OCI-LY7 (cell line): ENCODE results near the gene GSDME. TPM values are rescaled to one million over a fixed set of nuclear protein-coding genes. Genes with fewer than 3 reads are reported as not detected.

Experiments
- BruUV-seq: library from RNA; stranded (reverse); fragments of 400-500 nt; replicated peaks from 2 replicates; lab custom pipeline; 2021; lab: Mats Ljungman, UMichigan
- CTCF ChIA-PET: fragments of 300-600 bp; sonication (Branson Sonifier 250); formaldehyde crosslinking; loops from one replicate; lab custom pipeline; 2022; ENCODE audit warnings: antibody characterized with exemption; ENCODE audit not compliant: unreplicated experiment; lab: Charles Lee
- POLR2A ChIA-PET: fragments of 300-600 bp; sonication (Branson Sonifier 250); formaldehyde crosslinking; loops from one replicate; lab custom pipeline; 2022; ENCODE audit warnings: antibody characterized with exemption; lab: Charles Lee
- DNase-seq: peaks from one replicate; pipeline ENCODE4 v3.0.0-alpha.2; 2015; ENCODE audit warnings: low spot score
- H2AFZ ChIP-seq: fragments of 200-600 bp; sonication (generic), shearing (Covaris generic); 2 replicates; pipeline ENCODE4 v1.6.1; 2014; ENCODE audit warnings: mild to moderate bottlenecking, antibody characterized with exemption, low read length, moderate library complexity
- H3K27ac ChIP-seq: fragments of 200-600 bp; sonication (generic); 2 replicates; pipeline ENCODE4 v1.5.1; 2014; ENCODE audit warnings: mixed run types, low read depth, mild to moderate bottlenecking, moderate library complexity, low read length, inconsistent platforms; ENCODE audit not compliant: poor library complexity, severe bottlenecking
- H3K36me3 ChIP-seq: fragments of 200-600 bp; sonication (generic); 2 replicates; pipeline ENCODE4 v1.6.1; 2014; ENCODE audit warnings: mild to moderate bottlenecking, antibody characterized with exemption, low read length, moderate library complexity, mixed read lengths; ENCODE audit not compliant: insufficient read depth
- H3K4me1 ChIP-seq: fragments of 200-600 bp; sonication (generic); 2 replicates; pipeline ENCODE4 v1.5.1; 2014; ENCODE audit warnings: mild to moderate bottlenecking, low read length; ENCODE audit not compliant: insufficient read depth, poor library complexity, severe bottlenecking
- H3K4me2 ChIP-seq: fragments of 200-600 bp; sonication (generic); 2 replicates; pipeline ENCODE4 v1.6.1; 2014; ENCODE audit warnings: mild to moderate bottlenecking, low read length
- H3K4me3 ChIP-seq: fragments of 200-600 bp; sonication (generic); 2 replicates; pipeline ENCODE4 v1.5.1; 2014; ENCODE audit warnings: mild to moderate bottlenecking, low read depth, low read length; ENCODE audit not compliant: poor library complexity, severe bottlenecking
- H3K79me2 ChIP-seq: fragments of 200-600 bp; sonication (generic); 2 replicates; pipeline ENCODE4 v1.6.1; 2016; ENCODE audit warnings: low read depth, mild to moderate bottlenecking, low read length, moderate library complexity, mixed read lengths; ENCODE audit not compliant: insufficient read depth
- H3K9me2 ChIP-seq: fragments of 200-600 bp; sonication (generic); 2 replicates; pipeline ENCODE4 v1.6.1; 2016; ENCODE audit warnings: mild to moderate bottlenecking, low read length, mixed read lengths; ENCODE audit not compliant: insufficient read depth
- H3K9me3 ChIP-seq: fragments of 200-600 bp; sonication (generic); 2 replicates; pipeline ENCODE4 v1.6.1; 2014; ENCODE audit warnings: mild to moderate bottlenecking, mixed run types, low read length, mixed read lengths
- H4K20me1 ChIP-seq: fragments of 200-600 bp; sonication (generic); 2 replicates; pipeline ENCODE4 v1.6.1; 2014; ENCODE audit warnings: mild to moderate bottlenecking, antibody characterized with exemption, low read length, moderate library complexity, mixed read lengths; ENCODE audit not compliant: insufficient read depth
- EZH2phosphoT487 ChIP-seq: fragments of 200-600 bp; sonication (generic); IDR thresholded peaks from 2 replicates; pipeline ENCODE4 v1.6.1; 2018; ENCODE audit warnings: low read depth, borderline replicate concordance, mild to moderate bottlenecking, mixed run types, antibody characterized with exemption, low read length, moderate library complexity, mixed read lengths
- intact Hi-C: fragments of 100-400 bp; cut with micrococcal nuclease; formaldehyde crosslinking; loops from one replicate; pipeline ENCODE4 v1.10.0; 2022; ENCODE audit not compliant: unreplicated experiment
- total RNA-seq, 2 experiments: library from RNA; depleted of rRNA in 1 of 2; stranded (reverse); fragments of >200 nt in 1 of 2; shearing (Covaris generic) in 1 of 2; gene quantifications; 2 replicates each; pipeline ENCODE4 v1.2.3, GENCODE V29; 2014 to 2022
- TF ChIP-seq, protein P1 (sequence below): fragments of 200-600 bp; sonication (generic); conservative IDR thresholded peaks from 2 replicates; pipeline ENCODE4 v1.5.1; 2014; ENCODE audit warnings: mild to moderate bottlenecking, antibody characterized with exemption, low read length, moderate library complexity, mixed read lengths

Gene GSDME
- total RNA-seq, 2 experiments from 2014 or later, result 33.0 to 41.7 TPM

DNA sequence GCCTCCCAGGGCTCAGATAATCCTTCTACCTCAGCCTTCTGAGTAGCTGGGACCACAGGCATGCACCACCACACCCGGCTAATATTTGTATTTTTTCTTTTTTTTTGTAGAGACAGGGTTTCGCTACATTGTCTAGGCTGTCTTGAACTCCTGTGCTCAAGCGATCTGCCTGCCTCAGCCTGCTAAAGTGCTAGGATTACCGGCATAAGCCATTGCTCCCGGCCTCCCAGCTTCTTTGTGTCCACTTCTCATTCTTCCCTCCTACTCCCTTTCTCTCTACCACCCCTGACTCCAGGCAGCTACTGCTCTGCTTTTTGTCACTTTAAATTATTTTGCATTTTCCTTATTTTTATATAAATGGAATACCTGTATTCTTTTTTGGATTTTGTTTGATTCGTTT is 100.7 kb downstream of the GSDME start:
- TF ChIP-seq, protein P1, sequence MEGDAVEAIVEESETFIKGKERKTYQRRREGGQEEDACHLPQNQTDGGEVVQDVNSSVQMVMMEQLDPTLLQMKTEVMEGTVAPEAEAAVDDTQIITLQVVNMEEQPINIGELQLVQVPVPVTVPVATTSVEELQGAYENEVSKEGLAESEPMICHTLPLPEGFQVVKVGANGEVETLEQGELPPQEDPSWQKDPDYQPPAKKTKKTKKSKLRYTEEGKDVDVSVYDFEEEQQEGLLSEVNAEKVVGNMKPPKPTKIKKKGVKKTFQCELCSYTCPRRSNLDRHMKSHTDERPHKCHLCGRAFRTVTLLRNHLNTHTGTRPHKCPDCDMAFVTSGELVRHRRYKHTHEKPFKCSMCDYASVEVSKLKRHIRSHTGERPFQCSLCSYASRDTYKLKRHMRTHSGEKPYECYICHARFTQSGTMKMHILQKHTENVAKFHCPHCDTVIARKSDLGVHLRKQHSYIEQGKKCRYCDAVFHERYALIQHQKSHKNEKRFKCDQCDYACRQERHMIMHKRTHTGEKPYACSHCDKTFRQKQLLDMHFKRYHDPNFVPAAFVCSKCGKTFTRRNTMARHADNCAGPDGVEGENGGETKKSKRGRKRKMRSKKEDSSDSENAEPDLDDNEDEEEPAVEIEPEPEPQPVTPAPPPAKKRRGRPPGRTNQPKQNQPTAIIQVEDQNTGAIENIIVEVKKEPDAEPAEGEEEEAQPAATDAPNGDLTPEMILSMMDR, result no peak
- no peak for TF ChIP-seq EZH2phosphoT487
- ChIA-PET POLR2A (no interaction called here), CTCF (no interaction called here)
- no peak overlapping the region for H2AFZ ChIP-seq
- no TSS peak for BruUV-seq
- H3K4me2 ChIP-seq, result no peak overlapping the region
- DNase-seq, result no peak
- H3K4me1 ChIP-seq, result peaks cover 6% of the 10 kb centered on the region
- intact Hi-C loops, result no loop called here
- no peaks in the 10 kb centered on the region for H3K9me3 ChIP-seq
- H3K36me3 ChIP-seq, result peaks cover 14% of the 10 kb centered on the region
- H3K79me2 ChIP-seq, result no peaks in the 10 kb centered on the region
- no peak overlapping the region for H3K27ac ChIP-seq
- H4K20me1 ChIP-seq, result no peaks in the 10 kb centered on the region
- no peak overlapping the region for H3K4me3 ChIP-seq
- H3K9me2 ChIP-seq, result no peaks in the 10 kb centered on the region

GRCh38 chr7:24654305-24654704 is 103.0 kb downstream of the GSDME start:
- Histone ChIP-seq H3K9me3 (no peaks in the 10 kb centered on the region), H3K79me2 (no peaks in the 10 kb centered on the region), H3K4me1 (peaks cover 6% of the 10 kb centered on the region), H3K9me2 (no peaks in the 10 kb centered on the region), H3K36me3 (peaks cover 31% of the 10 kb centered on the region), H3K4me2 (no peak overlapping the region), H4K20me1 (no peaks in the 10 kb centered on the region), H3K27ac (no peak overlapping the region), H2AFZ (no peak overlapping the region), H3K4me3 (no peak overlapping the region)
- intact Hi-C loops, result no loop called here
- DNase-seq, result no peak
- BruUV-seq, result no TSS peak
- CTCF ChIA-PET, result no interaction called here
- POLR2A ChIA-PET, result no interaction called here
- TF ChIP-seq, protein P1, result no peak
- TF ChIP-seq EZH2phosphoT487, result no peak

- intact Hi-C loops, result no loop called here
- BruUV-seq, result no TSS peak
- Histone ChIP-seq H4K20me1 (no peaks in the 10 kb centered on the region), H3K79me2 (no peaks in the 10 kb centered on the region), H3K27ac (no peak overlapping the region), H3K9me2 (no peaks in the 10 kb centered on the region), H3K4me1 (peaks cover 6% of the 10 kb centered on the region), H3K4me2 (peak overlapping the region; percentile 29), H2AFZ (no peak overlapping the region), H3K4me3 (no peak overlapping the region), H3K9me3 (no peaks in the 10 kb centered on the region), H3K36me3 (peaks cover 27% of the 10 kb centered on the region; the same call in 1 of the 2 replicates)
- no peak for TF ChIP-seq EZH2phosphoT487
- TF ChIP-seq, protein P1, result no peak
- CTCF ChIA-PET, result no interaction called here
- POLR2A ChIA-PET, result interaction anchor here (0.7 to 1.2 kb wide), 3 partner anchors 16 to 56 kb away, joined by 3 read pairs; no protein-coding TSS in a partner anchor
- no peak for DNase-seq
These were observed 103.8 kb downstream of the GSDME start for GRCh38 chr7:24653316-24654085.
